Hippocampal formation (tissue), 2 donors: ENCODE results near the gene KDM1A.
"Not testable (repeated sequence)": the region's sequence is repeated elsewhere in the genome, so short reads cannot be mapped to it uniquely, and the experiment has no call there.

Source experiments
- DNase-seq, 2 donors: peaks; one replicate each; lab custom pipeline; 2025; lab: John Stamatoyannopoulos, UW

The KDM1A gene

DNA sequence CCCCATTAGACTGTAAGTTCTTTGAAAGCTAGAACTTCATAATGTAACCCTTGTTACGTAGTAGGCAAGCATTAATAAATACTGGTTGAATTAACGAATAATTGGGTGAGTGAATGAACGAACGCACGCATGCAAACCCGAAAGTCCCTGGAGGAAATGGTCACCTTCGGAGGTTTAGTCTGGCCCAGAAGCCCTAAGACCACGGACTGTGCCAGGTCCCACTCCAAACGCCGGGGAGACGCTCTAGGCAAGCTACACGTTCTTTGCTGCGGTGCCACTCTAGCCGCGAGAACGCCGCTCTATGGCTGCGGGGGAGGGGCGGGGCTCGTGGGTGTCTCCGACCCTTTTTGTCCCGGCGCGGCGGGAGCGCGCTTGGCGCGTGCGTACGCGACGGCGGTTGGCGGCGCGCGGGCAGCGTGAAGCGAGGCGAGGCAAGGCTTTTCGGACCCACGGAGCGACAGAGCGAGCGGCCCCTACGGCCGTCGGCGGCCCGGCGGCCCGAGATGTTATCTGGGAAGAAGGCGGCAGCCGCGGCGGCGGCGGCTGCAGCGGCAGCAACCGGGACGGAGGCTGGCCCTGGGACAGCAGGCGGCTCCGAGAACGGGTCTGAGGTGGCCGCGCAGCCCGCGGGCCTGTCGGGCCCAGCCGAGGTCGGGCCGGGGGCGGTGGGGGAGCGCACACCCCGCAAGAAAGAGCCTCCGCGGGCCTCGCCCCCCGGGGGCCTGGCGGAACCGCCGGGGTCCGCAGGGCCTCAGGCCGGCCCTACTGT lies at the start of gene KDM1A:
TSS of gene KDM1A (plus strand) at position 375 of the 769 bp plus-strand sequence. CDS start at position 504, 129 bp downstream.
- DNase-seq, result peak; percentile 96 to 97

DNA sequence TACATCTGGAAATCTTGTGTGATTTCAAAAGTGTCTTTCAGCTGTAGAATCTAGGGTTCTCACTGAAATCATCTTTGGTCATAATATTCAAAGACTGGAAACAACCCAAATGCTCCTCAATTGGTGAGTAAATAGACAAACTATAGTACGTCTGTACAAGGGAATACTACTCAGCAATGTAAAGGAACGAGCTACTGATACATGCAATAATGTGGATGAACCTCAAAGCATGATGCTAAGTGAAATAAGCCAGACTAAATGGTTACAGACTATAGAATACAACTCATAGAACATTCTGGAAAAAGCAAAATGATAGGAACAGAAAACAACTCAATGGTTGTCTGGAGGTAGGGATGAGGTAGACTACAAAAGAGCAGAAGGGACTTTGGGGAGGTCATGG lies 49.2 kb upstream of the KDM1A start:
- DNase-seq, result no peak

DNA sequence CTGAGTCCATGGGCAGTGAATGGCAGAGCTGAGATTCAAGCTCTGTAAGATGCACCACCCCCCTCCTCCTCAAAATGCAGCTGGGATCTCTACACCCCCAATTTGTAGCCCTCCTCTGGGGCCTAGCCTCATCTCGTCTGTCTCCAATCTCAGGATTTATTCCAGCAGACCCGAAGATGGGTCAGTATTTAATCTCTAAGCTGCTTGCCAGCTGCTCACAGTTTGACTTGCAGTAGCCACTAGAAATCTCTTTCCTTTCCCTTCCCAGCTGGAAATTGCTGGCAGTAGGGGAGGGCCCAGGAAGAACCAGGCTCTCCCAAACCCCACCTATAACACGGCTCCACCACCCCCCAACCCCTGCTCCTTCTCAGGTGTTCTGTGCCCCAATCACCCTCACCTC lies 48.1 kb upstream of the KDM1A start:
- DNase-seq, result no peak

DNA sequence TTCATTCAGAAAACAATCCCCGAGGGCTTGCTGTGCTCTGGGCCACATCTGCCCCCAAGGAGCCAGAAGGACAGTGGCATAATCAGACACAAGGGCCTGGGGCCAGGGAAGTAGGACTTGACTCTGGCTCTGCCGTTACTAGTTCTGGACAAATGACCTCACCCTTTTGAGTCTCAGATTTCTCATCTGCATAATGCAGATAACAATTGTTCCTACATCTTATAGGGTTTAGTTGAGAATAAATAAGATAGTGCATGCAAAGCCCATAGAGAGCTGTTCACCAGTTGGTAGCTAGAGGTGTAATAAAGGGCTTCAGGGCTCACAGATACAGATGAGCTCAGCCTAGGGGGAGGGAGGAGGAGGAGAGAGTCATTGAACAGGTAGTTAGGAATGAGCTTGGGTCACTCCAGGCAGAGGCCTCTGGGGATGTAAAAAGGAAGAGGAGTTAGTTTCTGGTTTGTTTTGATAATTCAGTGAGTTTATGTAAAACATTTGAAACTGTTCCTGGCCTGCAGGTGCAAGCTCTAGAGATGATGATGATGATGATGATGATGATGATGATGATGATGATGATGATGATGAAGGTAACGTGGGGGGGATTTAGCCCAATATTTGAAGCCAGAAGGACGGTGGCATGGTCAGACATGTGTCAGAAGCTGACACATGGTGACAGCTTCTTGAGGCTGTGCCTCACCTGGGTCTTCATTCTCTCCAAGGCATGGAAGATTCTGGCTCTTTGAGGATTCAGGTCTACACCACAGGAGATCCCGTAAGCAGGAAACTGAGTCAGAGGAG lies 47.5 kb upstream of the KDM1A start:
- DNase-seq, result no peak

- no peak for DNase-seq
Measured at GRCh38 chr1:22972760-22973159, 46.5 kb upstream of the KDM1A start, which contains the start of gene LACTBL1. Gene LACTBL1, minus strand, starts transcription at chr1:22972866. Its CDS starts 550 bp downstream, at chr1:22972316.

GRCh38 chr1:22975694-22976093 lies 43.6 kb upstream of the KDM1A start:
- no peak for DNase-seq

- no peak for DNase-seq
Measured at GRCh38 chr1:22976127-22976460, 43.2 kb upstream of the KDM1A start.

DNA sequence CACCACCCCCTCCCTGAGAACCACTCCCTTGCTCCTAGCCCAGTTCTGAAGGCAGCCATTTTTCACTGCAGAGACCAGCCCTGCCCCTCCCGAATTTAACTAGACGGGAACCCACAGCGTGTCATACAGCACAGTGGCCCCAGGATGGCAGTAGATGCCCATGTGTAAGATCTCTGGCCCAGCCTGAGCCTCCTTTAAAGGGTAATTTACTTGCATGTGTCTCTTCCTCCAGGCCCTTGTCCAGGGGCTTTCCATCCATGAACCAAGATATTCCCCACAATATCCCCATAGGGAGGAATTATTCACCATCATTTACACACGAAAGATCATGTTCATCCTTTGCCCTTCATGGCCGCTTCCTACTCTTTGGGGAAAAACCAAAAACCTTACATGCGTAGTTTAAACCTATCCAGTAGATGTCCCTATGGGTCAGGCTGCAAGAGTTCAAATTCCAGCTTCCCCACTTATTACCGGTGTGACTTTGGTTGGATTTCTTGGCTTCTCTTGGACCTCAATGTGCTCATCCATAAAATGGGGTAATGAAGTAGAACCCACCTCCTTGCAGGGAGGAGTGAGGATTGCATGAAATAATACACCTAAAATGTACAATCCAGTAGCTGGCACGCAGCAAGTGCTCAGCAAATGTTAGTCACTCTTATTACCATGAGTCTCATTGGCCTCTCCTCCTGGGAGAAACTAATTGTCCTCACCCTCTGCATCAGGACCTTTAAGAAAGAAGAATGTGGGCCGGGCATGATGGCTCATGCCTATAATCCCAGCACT lies 42.6 kb upstream of the KDM1A start:
- peak; percentile 35 to 64 for DNase-seq

DNA sequence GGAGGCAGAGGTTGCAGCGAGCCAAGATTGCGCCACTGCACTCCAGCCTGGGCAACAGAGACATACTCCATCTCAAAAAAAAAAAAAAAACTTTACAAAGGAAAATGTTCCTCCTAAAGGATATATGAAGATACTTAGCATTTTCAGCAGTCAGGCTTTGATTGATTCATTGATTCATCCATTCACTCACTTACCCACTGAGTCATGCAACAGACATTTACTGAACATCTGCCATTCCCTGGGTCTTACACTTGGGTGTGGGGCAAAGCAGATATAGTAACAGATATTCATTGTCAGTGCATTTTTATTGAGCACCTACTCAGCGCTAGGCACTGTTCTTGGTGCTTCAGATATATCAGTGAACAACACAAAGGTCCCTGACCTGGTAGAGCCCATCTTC lies 41.0 kb upstream of the KDM1A start:
- DNase-seq, result no peak

DNA sequence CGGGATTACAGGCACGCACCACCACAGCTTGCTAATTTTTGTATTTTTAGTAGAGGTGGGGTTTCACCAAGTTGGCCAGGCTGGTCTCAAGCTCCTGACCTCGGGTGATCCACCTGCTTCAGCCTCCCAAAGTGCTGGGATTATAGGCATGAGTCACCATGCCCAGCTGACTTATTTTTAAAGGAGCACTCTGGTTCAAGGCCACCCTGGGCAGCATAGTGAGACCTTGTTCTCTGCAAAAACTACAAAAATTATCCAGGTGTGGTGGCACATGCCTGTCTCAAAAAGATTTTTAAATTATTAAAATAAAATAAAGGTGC lies 38.8 kb upstream of the KDM1A start:
- not testable (repeated sequence) for DNase-seq

DNA sequence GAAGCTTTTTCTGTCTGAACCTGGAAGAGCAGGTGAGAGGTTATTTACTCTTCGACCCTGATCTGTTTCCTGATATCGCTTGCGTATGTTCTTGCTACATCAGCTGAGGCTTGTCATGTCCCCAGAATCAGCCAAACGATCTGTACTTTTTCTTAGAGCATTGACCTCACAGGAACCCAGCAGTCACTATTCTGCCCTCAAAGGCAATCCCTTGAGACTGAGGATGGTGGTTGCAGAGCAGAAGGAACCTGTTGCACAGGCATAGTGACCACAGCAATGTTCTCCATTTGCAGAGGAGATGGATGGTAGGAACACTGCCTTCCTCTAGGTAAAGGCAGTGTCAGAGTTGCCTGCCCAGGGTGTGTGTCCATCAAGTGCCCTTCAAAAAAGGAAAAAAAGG lies 35.3 kb upstream of the KDM1A start:
- no peak for DNase-seq

- DNase-seq, result not testable (repeated sequence)
Measured at GRCh38 chr1:22992384-22992783, 26.9 kb upstream of the KDM1A start.

DNA sequence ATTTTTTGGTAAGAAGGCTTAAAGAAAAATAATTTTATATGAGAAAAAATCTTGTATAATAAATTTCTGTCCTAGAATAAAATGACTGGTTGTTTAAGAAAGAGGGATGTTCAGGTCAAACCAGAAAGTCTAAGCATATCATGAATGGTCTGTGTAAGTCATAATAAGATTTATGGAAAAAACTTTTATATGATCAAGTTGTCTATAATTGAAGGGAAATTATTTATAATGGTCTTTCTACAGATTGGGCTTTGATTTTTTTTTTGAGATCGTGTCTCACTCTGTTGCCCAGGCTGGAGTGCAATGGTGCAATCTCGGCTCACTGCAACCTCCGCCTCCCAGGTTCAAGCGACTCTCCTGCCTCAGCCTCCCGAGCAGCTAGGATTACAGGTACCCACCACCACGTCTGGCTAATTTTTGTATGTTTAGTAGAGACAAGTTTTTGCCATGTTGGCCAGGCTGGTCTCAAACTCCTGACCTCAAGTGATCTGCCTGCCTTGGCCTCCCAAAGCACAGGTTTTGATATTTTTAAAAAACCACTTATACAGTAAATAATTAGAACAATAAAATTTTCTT lies 26.0 kb upstream of the KDM1A start:
- DNase-seq, result not testable (repeated sequence)

DNA sequence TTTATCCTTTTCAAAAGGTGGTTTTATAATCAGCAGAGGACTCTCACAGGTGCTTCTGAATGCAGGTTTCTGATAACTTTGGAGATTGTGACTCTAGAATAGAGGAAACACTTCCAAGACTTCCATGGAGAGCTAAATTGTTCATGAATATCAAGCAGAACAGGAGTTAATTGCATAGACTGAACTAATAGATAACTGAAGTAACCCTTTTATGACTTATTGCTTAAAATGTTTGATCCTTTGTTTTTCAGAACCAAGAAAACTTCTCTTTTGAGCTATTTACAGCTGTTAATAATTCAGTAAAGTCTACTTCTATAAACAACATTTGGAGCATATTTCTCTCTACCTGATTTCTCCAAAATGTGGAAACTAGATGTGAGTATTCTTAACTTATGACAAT lies 23.5 kb upstream of the KDM1A start:
- no peak for DNase-seq

GRCh38 chr1:22997528-22997927 lies 21.7 kb upstream of the KDM1A start:
- DNase-seq, result not testable (repeated sequence)

GRCh38 chr1:23000133-23000532 lies 19.1 kb upstream of the KDM1A start:
- not testable (repeated sequence) for DNase-seq

- DNase-seq, result not testable (repeated sequence)
Measured at GRCh38 chr1:23002218-23002617, 17.1 kb upstream of the KDM1A start.

DNA sequence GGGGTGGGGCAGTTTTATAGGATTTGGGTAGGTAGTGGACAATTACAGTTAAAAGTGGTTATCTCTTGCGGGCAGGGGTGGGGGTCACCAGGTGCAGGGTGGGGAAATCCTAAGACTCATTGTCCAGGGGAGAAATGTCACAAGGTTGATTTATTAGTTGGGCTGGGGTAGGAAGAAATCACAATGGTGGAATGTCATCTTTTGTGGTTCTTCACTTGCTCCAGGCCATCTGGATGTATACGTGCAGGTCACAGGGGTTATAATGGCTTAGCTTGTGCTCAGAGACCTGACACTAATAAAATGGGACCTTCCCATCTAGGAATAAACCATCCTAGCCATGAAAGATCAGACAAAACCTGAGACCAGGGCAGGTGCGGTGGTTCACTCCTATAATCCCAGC lies 15.2 kb upstream of the KDM1A start:
- DNase-seq, result no peak

GRCh38 chr1:23004769-23005168 lies 14.5 kb upstream of the KDM1A start:
- DNase-seq, result not testable (repeated sequence)

- DNase-seq, result no peak
Measured at GRCh38 chr1:23007106-23007505, 12.2 kb upstream of the KDM1A start.

GRCh38 chr1:23008901-23009300 lies 10.4 kb upstream of the KDM1A start:
- no peak for DNase-seq

DNA sequence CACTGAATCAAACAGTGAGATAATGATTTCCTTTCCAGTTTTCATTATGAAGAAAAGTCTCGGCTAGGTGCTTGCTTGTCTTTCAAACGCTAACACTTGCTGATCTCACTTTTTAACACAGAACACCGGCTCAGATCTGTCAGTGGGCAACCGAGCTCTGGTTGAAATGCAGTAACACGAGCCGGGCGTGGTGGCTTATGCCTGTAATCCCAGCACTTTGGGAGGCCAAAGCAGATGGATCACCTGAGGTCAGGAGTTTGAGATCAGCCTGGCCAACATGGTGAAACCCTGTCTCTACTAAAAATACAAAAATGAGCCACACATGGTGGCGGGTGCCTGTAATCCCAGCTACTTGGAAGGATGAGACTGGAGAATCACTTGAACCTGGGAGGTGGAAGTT lies 9.2 kb upstream of the KDM1A start:
- DNase-seq, result not testable (repeated sequence)
